Activated naive CD4-positive, alpha-beta T cell treated with anti-CD3 and anti-CD28 coated beads, Interleukin-2, amount 50 U/mL, for 16 hours (primary cell): Measurements from ENCODE around the gene L3MBTL4.

ENCODE experiments used
- DNase-seq: peaks from one replicate; pipeline ENCODE4 v3.0.0-alpha.2; 2020

L3MBTL4 gene

GRCh38 chr18:6362559-6363129, 52.1 kb downstream of the L3MBTL4 start:
- no peak for DNase-seq

- no peak for DNase-seq
Measured at GRCh38 chr18:6357668-6358067, 57.0 kb downstream of the L3MBTL4 start.

- no peak for DNase-seq
Measured at GRCh38 chr18:6355789-6356589, 58.7 kb downstream of the L3MBTL4 start.

GRCh38 chr18:6352275-6352674, 62.4 kb downstream of the L3MBTL4 start:
- no peak for DNase-seq

- DNase-seq: no peak
Measured at GRCh38 chr18:6342990-6343389, 71.7 kb downstream of the L3MBTL4 start.

GRCh38 chr18:6341709-6342108, 73.0 kb downstream of the L3MBTL4 start:
- no peak for DNase-seq

GRCh38 chr18:6341303-6341702, 73.4 kb downstream of the L3MBTL4 start:
- DNase-seq: no peak

- DNase-seq: no peak
Measured at GRCh38 chr18:6340121-6340520, 74.6 kb downstream of the L3MBTL4 start.

GRCh38 chr18:6336239-6336638, 78.5 kb downstream of the L3MBTL4 start:
- DNase-seq: no peak

GRCh38 chr18:6333981-6334380, 80.7 kb downstream of the L3MBTL4 start:
- DNase-seq: no peak

- no peak for DNase-seq
Measured at GRCh38 chr18:6331872-6332271, 82.8 kb downstream of the L3MBTL4 start.

- no peak for DNase-seq
Measured at GRCh38 chr18:6330786-6331185, 83.9 kb downstream of the L3MBTL4 start.

GRCh38 chr18:6328621-6329010, 86.1 kb downstream of the L3MBTL4 start:
- DNase-seq: no peak

GRCh38 chr18:6327895-6328620, 86.7 kb downstream of the L3MBTL4 start:
- DNase-seq: no peak

- DNase-seq: no peak
Measured at GRCh38 chr18:6327485-6327884, 87.2 kb downstream of the L3MBTL4 start.

GRCh38 chr18:6326566-6326965, 88.1 kb downstream of the L3MBTL4 start:
- DNase-seq: no peak

GRCh38 chr18:6323319-6323889, 91.3 kb downstream of the L3MBTL4 start:
- no peak for DNase-seq

GRCh38 chr18:6315517-6316331, 99.0 kb downstream of the L3MBTL4 start:
- DNase-seq: no peak

- no peak for DNase-seq
Measured at GRCh38 chr18:6313415-6313814, 101.3 kb downstream of the L3MBTL4 start.

- DNase-seq: no peak
Measured at GRCh38 chr18:6311456-6312215, 103.1 kb downstream of the L3MBTL4 start.

- DNase-seq: no peak
Measured at GRCh38 chr18:6310714-6311113, 104.0 kb downstream of the L3MBTL4 start.

- DNase-seq: no peak
Measured at GRCh38 chr18:6297875-6298274, 116.8 kb downstream of the L3MBTL4 start.
